WTC11 (cell line): ENCODE results near the gene SLC39A6. TPM values are rescaled to one million over a fixed set of nuclear protein-coding genes. Genes with fewer than 3 reads are reported as not detected.

Experiments used
- ATAC-seq: fragments of 200-7000 bp; cut with Tn5 transposase; 2 replicates; pipeline ENCODE4 v1.10.0; 2021; ENCODE audit warnings: mild to moderate bottlenecking, moderate library complexity
- Bru-seq: library from RNA; stranded (reverse); fragments of 400-500 nt; gene quantifications from one replicate; lab custom pipeline; 2021; lab: Mats Ljungman, UMichigan
- CTCF ChIA-PET: fragments of 300-600 bp; sonication (Branson Sonifier 250); formaldehyde crosslinking; loops from one replicate; lab custom pipeline; 2021; ENCODE audit warnings: antibody characterized with exemption; lab: Charles Lee
- POLR2A ChIA-PET: fragments of 350-600 bp; sonication (Branson Sonifier 250); formaldehyde crosslinking; loops from one replicate; lab custom pipeline; 2021; ENCODE audit warnings: antibody characterized with exemption; lab: Charles Lee
- DNase-seq: peaks from one replicate; pipeline ENCODE4 v3.0.0; 2021; ENCODE audit warnings: low spot score
- H3K27ac Mint-ChIP-seq: 2 replicates; pipeline ENCODE4 v1.8.0; 2021; ENCODE audit warnings: mixed read lengths
- H3K27me3 Mint-ChIP-seq: 2 replicates; pipeline ENCODE4 v1.8.0; 2021; ENCODE audit warnings: low read depth, mild to moderate bottlenecking, moderate library complexity, mixed read lengths
- H3K36me3 Mint-ChIP-seq: 2 replicates; pipeline ENCODE4 v1.8.0; 2021; ENCODE audit warnings: mixed read lengths
- H3K4me1 Mint-ChIP-seq: 2 replicates; pipeline ENCODE4 v1.8.0; 2022; ENCODE audit warnings: mixed read lengths
- H3K4me3 Mint-ChIP-seq: 2 replicates; pipeline ENCODE4 v1.8.0; 2021; ENCODE audit warnings: mild to moderate bottlenecking, moderate library complexity, mixed read lengths
- H3K9me3 Mint-ChIP-seq: 2 replicates; pipeline ENCODE4 v1.8.0; 2021; ENCODE audit warnings: mixed read lengths
- CREB1 ChIP-seq: sonication (generic); formaldehyde crosslinking; IDR thresholded peaks from 2 replicates; pipeline ENCODE4 v1.8.0; 2023; ENCODE audit warnings: mild to moderate bottlenecking, missing genetic modification reagents
- E2F5 ChIP-seq: sonication (generic); formaldehyde crosslinking; IDR thresholded peaks from 2 replicates; pipeline ENCODE4 v1.8.1; 2022; ENCODE audit warnings: mild to moderate bottlenecking, moderate library complexity, missing genetic modification reagents
- FOXK1 ChIP-seq: sonication (generic); formaldehyde crosslinking; IDR thresholded peaks from 2 replicates; pipeline ENCODE4 v1.8.0; 2022; ENCODE audit warnings: mild to moderate bottlenecking, moderate library complexity, missing genetic modification reagents
- FOXP4 ChIP-seq: sonication (generic); formaldehyde crosslinking; IDR thresholded peaks from 2 replicates; pipeline ENCODE4 v1.8.0; 2022; ENCODE audit warnings: mild to moderate bottlenecking, missing genetic modification reagents
- GRHL2 ChIP-seq: fragments of 250-450 bp; sonication (Bioruptor Pico); IDR thresholded peaks from 2 replicates; pipeline ENCODE4 v1.8.0; 2022; ENCODE audit warnings: mild to moderate bottlenecking, moderate library complexity; ENCODE audit not compliant: insufficient replicate concordance, severe bottlenecking
- JUN ChIP-seq: sonication (generic); formaldehyde crosslinking; IDR thresholded peaks from 2 replicates; pipeline ENCODE4 v1.8.0; 2023; ENCODE audit warnings: mild to moderate bottlenecking, missing genetic modification reagents
- KAT7 ChIP-seq: sonication (generic); formaldehyde crosslinking; IDR thresholded peaks from 2 replicates; pipeline ENCODE4 v1.8.1; 2023; ENCODE audit warnings: missing genetic modification reagents, mild to moderate bottlenecking, borderline replicate concordance
- NFE2L1 ChIP-seq: sonication (generic); formaldehyde crosslinking; IDR thresholded peaks from 2 replicates; pipeline ENCODE4 v1.8.1; 2023; ENCODE audit warnings: missing genetic modification reagents
- NR1H2 ChIP-seq: sonication (generic); formaldehyde crosslinking; IDR thresholded peaks from 2 replicates; pipeline ENCODE4 v1.9.0; 2021; ENCODE audit warnings: mild to moderate bottlenecking, moderate library complexity, missing genetic modification reagents
- PRRX2 ChIP-seq: fragments of 250-450 bp; sonication (Bioruptor Pico); IDR thresholded peaks from 2 replicates; pipeline ENCODE4 v1.8.0; 2021; ENCODE audit warnings: mild to moderate bottlenecking
- RELA ChIP-seq: sonication (generic); formaldehyde crosslinking; IDR thresholded peaks from 2 replicates; pipeline ENCODE4 v1.8.1; 2022; ENCODE audit warnings: missing genetic modification reagents, mild to moderate bottlenecking, borderline replicate concordance
- SP1 ChIP-seq: sonication (generic); formaldehyde crosslinking; conservative IDR thresholded peaks from 2 replicates; pipeline ENCODE4 v1.8.1; 2022; ENCODE audit warnings: missing genetic modification reagents
- TCF7 ChIP-seq: sonication (generic); formaldehyde crosslinking; IDR thresholded peaks from 2 replicates; pipeline ENCODE4 v1.8.0; 2022; ENCODE audit warnings: mild to moderate bottlenecking, low read depth, missing genetic modification reagents, moderate library complexity
- TEAD1 ChIP-seq: sonication (generic); formaldehyde crosslinking; IDR thresholded peaks from 2 replicates; pipeline ENCODE4 v1.8.0; 2022; ENCODE audit warnings: mild to moderate bottlenecking, missing genetic modification reagents
- USF2 ChIP-seq: sonication (generic); formaldehyde crosslinking; IDR thresholded peaks from 2 replicates; pipeline ENCODE4 v1.8.1; 2023; ENCODE audit warnings: mild to moderate bottlenecking, missing genetic modification reagents, moderate library complexity
- ZBTB21 ChIP-seq: sonication (generic); formaldehyde crosslinking; IDR thresholded peaks from 2 replicates; pipeline ENCODE4 v1.8.1; 2023; ENCODE audit warnings: mild to moderate bottlenecking, missing genetic modification reagents, borderline replicate concordance
- ZNF232 ChIP-seq: sonication (generic); formaldehyde crosslinking; IDR thresholded peaks from 2 replicates; pipeline ENCODE4 v1.8.0; 2022; ENCODE audit warnings: mild to moderate bottlenecking, missing genetic modification reagents
- ZNF532 ChIP-seq: fragments of 250-450 bp; sonication (Bioruptor Pico); IDR thresholded peaks from 2 replicates; pipeline ENCODE4 v1.9.0; 2021; ENCODE audit warnings: mild to moderate bottlenecking, borderline replicate concordance
- long read RNA-seq, 3 experiments: library from RNA in 1 of 3; library from capped mRNA in 1 of 3; library from polyadenylated mRNA in 1 of 3; unstranded in 2 of 3; stranded (forward) in 1 of 3; transcript quantifications; one replicate each; pipeline ENCODE4 v2.0.0, GENCODE V29; 2021
- total RNA-seq: library from RNA; stranded (reverse); gene quantifications from 3 replicates; pipeline ENCODE4 v1.2.3, GENCODE V29; 2021
- TF ChIP-seq, protein P1 (sequence below): sonication (generic); formaldehyde crosslinking; IDR thresholded peaks from 2 replicates; pipeline ENCODE4 v1.8.0; 2022; ENCODE audit warnings: mild to moderate bottlenecking, missing genetic modification reagents
- TF ChIP-seq, protein P2 (sequence below): sonication (generic); formaldehyde crosslinking; IDR thresholded peaks from 2 replicates; pipeline ENCODE4 v1.8.1; 2022; ENCODE audit warnings: low read depth, mild to moderate bottlenecking, moderate library complexity, missing genetic modification reagents, borderline replicate concordance
- TF ChIP-seq, protein P3 (sequence below): fragments of 200-600 bp; IDR thresholded peaks from 2 replicates; pipeline ENCODE4 v1.8.0; 2022; ENCODE audit warnings: antibody characterized with exemption

The SLC39A6 gene
- total RNA-seq = 29.2 to 33.7 TPM (median 32.7 TPM) in 3 replicates
- Bru-seq, nascent RNA = percentile 85 among the genes with signal in this experiment
- long read RNA-seq, experiment 1, transcript SLC39A6-204 (10 exons, 3,003 nt) = minor isoform, 21 of 214 reads
- long read RNA-seq, experiment 1, transcript SLC39A6-201 (10 exons, 3,543 nt) = major isoform, 141 of 214 reads
- long read RNA-seq, experiment 1, partial matches to known transcripts = 26 of 214 reads
- long read RNA-seq, experiment 1, other reads (novel, unspliced or antisense) = 26 of 214 reads
- long read RNA-seq, experiment 2, transcript SLC39A6-204 (10 exons, 3,003 nt) = minor isoform, 7 of 62 reads
- long read RNA-seq, experiment 2, transcript SLC39A6-201 (10 exons, 3,543 nt) = major isoform, 25 of 62 reads
- long read RNA-seq, experiment 2, partial matches to known transcripts = 26 of 62 reads
- long read RNA-seq, experiment 2, other reads (novel, unspliced or antisense) = 4 of 62 reads
- long read RNA-seq, experiment 3, partial matches to known transcripts = 0 of 9 reads
- long read RNA-seq, experiment 3, other reads (novel, unspliced or antisense) = 4 of 9 reads

- peaks cover 21% of the 10 kb centered on the region for H3K36me3 Mint-ChIP-seq
- POLR2A ChIA-PET = interaction anchor here (0.6 to 1.9 kb wide), 5 partner anchors 60 to 466 kb away, joined by 3 to 8 read pairs (median 3); partner anchors contain the start of genes RMP24 and RPRD1A
- no peaks in the 10 kb centered on the region for H3K27me3 Mint-ChIP-seq
- TF ChIP-seq KAT7 (CRISPR knock-in tag) (peak; percentile 40; the same call in 1 of the 2 replicates), RELA (0 out of 2 replicates have a peak, but pooled peaks have one; percentile 48), ZNF232 (CRISPR knock-in tag) (peak; percentile 72; the same call in 1 of the 2 replicates), GRHL2 (CRISPR knock-in tag) (no peak), E2F5 (CRISPR knock-in tag) (peak; percentile 48), FOXK1 (CRISPR knock-in tag) (peak; percentile 94), TEAD1 (CRISPR knock-in tag) (0 out of 2 replicates have a peak, but pooled peaks have one; percentile 41), TCF7 (CRISPR knock-in tag) (no peak), ZNF532 (CRISPR knock-in tag) (no peak), FOXP4 (CRISPR knock-in tag) (peak; percentile 69; the same call in 1 of the 2 replicates), NR1H2 (CRISPR knock-in tag) (no peak), CREB1 (CRISPR knock-in tag) (0 out of 2 replicates have a peak, but pooled peaks have one; percentile 35), NFE2L1 (CRISPR knock-in tag) (no peak), SP1 (CRISPR knock-in tag) (peak; percentile 88), ZBTB21 (CRISPR knock-in tag) (no peak), USF2 (peak; percentile 65; the same call in 1 of the 2 replicates), JUN (CRISPR knock-in tag) (peak; percentile 27; the same call in 1 of the 2 replicates), PRRX2 (CRISPR knock-in tag) (no peak)
- TF ChIP-seq, protein P1, sequence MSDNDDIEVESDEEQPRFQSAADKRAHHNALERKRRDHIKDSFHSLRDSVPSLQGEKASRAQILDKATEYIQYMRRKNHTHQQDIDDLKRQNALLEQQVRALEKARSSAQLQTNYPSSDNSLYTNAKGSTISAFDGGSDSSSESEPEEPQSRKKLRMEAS (CRISPR knock-in tag) = peak; percentile 95
- TF ChIP-seq, protein P2, sequence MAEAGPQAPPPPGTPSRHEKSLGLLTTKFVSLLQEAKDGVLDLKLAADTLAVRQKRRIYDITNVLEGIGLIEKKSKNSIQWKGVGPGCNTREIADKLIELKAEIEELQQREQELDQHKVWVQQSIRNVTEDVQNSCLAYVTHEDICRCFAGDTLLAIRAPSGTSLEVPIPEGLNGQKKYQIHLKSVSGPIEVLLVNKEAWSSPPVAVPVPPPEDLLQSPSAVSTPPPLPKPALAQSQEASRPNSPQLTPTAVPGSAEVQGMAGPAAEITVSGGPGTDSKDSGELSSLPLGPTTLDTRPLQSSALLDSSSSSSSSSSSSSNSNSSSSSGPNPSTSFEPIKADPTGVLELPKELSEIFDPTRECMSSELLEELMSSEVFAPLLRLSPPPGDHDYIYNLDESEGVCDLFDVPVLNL = peak; percentile 15; the same call in 1 of the 2 replicates
- TF ChIP-seq, protein P3, sequence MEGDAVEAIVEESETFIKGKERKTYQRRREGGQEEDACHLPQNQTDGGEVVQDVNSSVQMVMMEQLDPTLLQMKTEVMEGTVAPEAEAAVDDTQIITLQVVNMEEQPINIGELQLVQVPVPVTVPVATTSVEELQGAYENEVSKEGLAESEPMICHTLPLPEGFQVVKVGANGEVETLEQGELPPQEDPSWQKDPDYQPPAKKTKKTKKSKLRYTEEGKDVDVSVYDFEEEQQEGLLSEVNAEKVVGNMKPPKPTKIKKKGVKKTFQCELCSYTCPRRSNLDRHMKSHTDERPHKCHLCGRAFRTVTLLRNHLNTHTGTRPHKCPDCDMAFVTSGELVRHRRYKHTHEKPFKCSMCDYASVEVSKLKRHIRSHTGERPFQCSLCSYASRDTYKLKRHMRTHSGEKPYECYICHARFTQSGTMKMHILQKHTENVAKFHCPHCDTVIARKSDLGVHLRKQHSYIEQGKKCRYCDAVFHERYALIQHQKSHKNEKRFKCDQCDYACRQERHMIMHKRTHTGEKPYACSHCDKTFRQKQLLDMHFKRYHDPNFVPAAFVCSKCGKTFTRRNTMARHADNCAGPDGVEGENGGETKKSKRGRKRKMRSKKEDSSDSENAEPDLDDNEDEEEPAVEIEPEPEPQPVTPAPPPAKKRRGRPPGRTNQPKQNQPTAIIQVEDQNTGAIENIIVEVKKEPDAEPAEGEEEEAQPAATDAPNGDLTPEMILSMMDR = no peak
Observed at GRCh38 chr18:36129300-36130038, at the start of gene SLC39A6, which contains the start of gene ELP2. Gene SLC39A6 (minus strand): TSS chr18:36129340. CDS start chr18:36127007, 2,333 bp downstream. Gene ELP2 (plus strand): TSS chr18:36129899. CDS start chr18:36129934, 35 bp downstream.

More at GRCh38 chr18:36129300-36130038, at the start of gene SLC39A6, which contains the start of gene ELP2:
- Mint-ChIP-seq H3K4me3 (peak within 1 kb of the TSS; percentile 95), H3K4me1 (peaks cover 36% of the 10 kb centered on the region), H3K9me3 (no peaks in the 10 kb centered on the region), H3K27ac (peak within 1 kb of the TSS; percentile 93)
- DNase-seq = peak; percentile 96
- ATAC-seq = peak; percentile 91
- CTCF ChIA-PET = interaction anchor here (0.6 to 2.4 kb wide), 3 partner anchors 19 to 373 kb away, joined by 6 to 8 read pairs (median 6); no protein-coding TSS in a partner anchor
